IMR-90 (cell line): ENCODE data around the gene MXD4. TPM values are rescaled to one million over a fixed set of nuclear protein-coding genes. Genes with fewer than 3 reads are reported as not detected.

Source experiments
- microRNA-seq, 2 experiments: library from miRNA; stranded (forward) in 1 of 2; unstranded in 1 of 2; fragments of 10-50 nt in 1 of 2; fragments of <30 nt in 1 of 2; gene quantifications in 1 of 2; microRNA quantifications in 1 of 2; one replicate each; pipeline versions ENCODE3 to v1.1.0; 2013 to 2020; ENCODE audit not compliant: insufficient read depth in 1 of 2, insufficient read length in 1 of 2, unreplicated experiment in 1 of 2
- polyA plus RNA-seq, 3 experiments: library from polyadenylated mRNA; depleted of rRNA; stranded (reverse); fragments of >200 nt; gene quantifications; 2 replicates each; pipeline ENCODE4 v1.2.3, GENCODE V29; 2012; ENCODE audit warnings: low replicate concordance in 1 of 3
- small RNA-seq, 5 experiments: library from RNA; depleted of rRNA; stranded (forward); fragments of <200 nt; gene quantifications; one replicate each; pipeline ENCODE3, GENCODE V24; 2012
- total RNA-seq: library from RNA; depleted of rRNA; stranded (reverse); fragments of >200 nt; gene quantifications from 2 replicates; pipeline ENCODE4 v1.2.3, GENCODE V29; 2012; rRNA removed

MXD4 gene
- total and polyA plus RNA-seq, 2 of the 4 experiments (the other 2 are of a cell fraction) = 22.8 to 54.4 TPM

Small RNA genes lying within 50 kb of the gene (microRNA-seq; reads per million reads assigned to microRNA genes)
- not detected for gene COX6B1P5 (ENCODE audit: insufficient read depth, insufficient read length)

Small RNA genes lying within 50 kb of the gene (small RNA-seq; reads per million reads assigned to genes)
- gene COX6B1P5 = 0 reads per million in 5 experiments

Other genes starting within 250 kb of the MXD4 start
- gene NAT8L, start 202.8 kb downstream of the MXD4 start, total RNA-seq = not detected in 2 replicates
- 0.04 and 0.05 TPM in 2 replicates for gene NAT8L, start 202.8 kb downstream of the MXD4 start, polyA plus RNA-seq (2012; rRNA removed)
- 4.3 and 6.9 TPM in 2 replicates for gene HAUS3, start 20.0 kb downstream of the MXD4 start, total RNA-seq
- gene HAUS3, start 20.0 kb downstream of the MXD4 start, polyA plus RNA-seq (2012; rRNA removed) = 3.6 and 4.8 TPM in 2 replicates
- 0.72 and 1.1 TPM in 2 replicates for gene POLN, start 20.0 kb downstream of the MXD4 start, total RNA-seq
- 0.63 and 0.82 TPM in 2 replicates for gene POLN, start 20.0 kb downstream of the MXD4 start, polyA plus RNA-seq (2012; rRNA removed)
- 0.36 and 0.56 TPM in 2 replicates for gene ZFYVE28, start 156.5 kb upstream of the MXD4 start, total RNA-seq
- 1.2 and 1.4 TPM in 2 replicates for gene ZFYVE28, start 156.5 kb upstream of the MXD4 start, polyA plus RNA-seq (2012; rRNA removed)
- gene CFAP99, start 156.8 kb upstream of the MXD4 start, total RNA-seq = not detected in 2 replicates
- not detected in 2 replicates for gene CFAP99, start 156.8 kb upstream of the MXD4 start, polyA plus RNA-seq (2012; rRNA removed)
- 63.8 and 64.4 TPM in 2 replicates for gene RNF4, start 207.0 kb upstream of the MXD4 start, total RNA-seq
- gene RNF4, start 207.0 kb upstream of the MXD4 start, polyA plus RNA-seq (2012; rRNA removed) = 70.1 and 73.8 TPM in 2 replicates